ENCODE data around the gene MAP4K2.

The MAP4K2 gene

DNA sequence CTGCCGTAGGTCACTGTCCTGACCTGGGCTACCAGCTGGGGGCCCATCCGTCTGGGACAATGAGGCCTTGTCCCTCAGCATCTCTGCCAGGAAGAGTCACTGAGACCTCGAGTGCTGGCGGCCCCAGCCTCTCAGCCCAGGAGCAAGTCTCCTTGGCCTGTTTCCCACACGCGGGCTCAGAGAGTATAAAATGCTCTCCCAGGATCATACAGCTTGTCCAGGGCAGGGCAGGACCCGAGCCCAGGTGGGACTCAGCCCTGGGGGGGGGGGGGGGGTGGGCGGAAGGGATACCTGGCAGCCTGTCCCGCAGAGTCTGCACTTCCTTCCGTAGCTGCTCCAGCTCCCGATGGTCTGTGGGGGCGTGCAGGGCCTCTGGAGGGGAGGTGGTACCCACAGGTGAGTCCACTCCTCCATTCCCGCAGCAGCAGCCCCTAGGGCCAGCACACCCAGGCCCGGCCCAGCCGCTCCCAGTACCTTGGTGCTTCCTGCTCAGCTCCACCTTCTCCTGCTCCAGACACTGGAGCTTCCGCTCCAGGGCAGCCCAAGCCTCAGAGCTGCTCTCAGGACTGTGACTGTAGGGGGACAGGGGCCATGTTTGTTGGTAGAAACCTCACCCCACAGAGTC, 33.5 kb upstream of the MAP4K2 start:
- ATAC-seq: no peak
- TF ChIP-seq RARB (CRISPR knock-in tag; IDR thresholded peaks at IDR 0.05): no peak
- TF ChIP-seq ZNF8 (CRISPR knock-in tag; IDR thresholded peaks at IDR 0.05): no peak
- TF ChIP-seq ARNTL (CRISPR knock-in tag; IDR thresholded peaks at IDR 0.05; ENCODE audit: borderline replicate concordance, low read depth): no peak
- no peak for TF ChIP-seq BACH2 (CRISPR knock-in tag; IDR thresholded peaks at IDR 0.05; ENCODE audit: borderline replicate concordance)
- TF ChIP-seq, protein P1, sequence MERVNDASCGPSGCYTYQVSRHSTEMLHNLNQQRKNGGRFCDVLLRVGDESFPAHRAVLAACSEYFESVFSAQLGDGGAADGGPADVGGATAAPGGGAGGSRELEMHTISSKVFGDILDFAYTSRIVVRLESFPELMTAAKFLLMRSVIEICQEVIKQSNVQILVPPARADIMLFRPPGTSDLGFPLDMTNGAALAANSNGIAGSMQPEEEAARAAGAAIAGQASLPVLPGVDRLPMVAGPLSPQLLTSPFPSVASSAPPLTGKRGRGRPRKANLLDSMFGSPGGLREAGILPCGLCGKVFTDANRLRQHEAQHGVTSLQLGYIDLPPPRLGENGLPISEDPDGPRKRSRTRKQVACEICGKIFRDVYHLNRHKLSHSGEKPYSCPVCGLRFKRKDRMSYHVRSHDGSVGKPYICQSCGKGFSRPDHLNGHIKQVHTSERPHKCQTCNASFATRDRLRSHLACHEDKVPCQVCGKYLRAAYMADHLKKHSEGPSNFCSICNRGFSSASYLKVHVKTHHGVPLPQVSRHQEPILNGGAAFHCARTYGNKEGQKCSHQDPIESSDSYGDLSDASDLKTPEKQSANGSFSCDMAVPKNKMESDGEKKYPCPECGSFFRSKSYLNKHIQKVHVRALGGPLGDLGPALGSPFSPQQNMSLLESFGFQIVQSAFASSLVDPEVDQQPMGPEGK (CRISPR knock-in tag; IDR thresholded peaks at IDR 0.05; ENCODE audit: borderline replicate concordance): no peak
- TF ChIP-seq, protein P2, sequence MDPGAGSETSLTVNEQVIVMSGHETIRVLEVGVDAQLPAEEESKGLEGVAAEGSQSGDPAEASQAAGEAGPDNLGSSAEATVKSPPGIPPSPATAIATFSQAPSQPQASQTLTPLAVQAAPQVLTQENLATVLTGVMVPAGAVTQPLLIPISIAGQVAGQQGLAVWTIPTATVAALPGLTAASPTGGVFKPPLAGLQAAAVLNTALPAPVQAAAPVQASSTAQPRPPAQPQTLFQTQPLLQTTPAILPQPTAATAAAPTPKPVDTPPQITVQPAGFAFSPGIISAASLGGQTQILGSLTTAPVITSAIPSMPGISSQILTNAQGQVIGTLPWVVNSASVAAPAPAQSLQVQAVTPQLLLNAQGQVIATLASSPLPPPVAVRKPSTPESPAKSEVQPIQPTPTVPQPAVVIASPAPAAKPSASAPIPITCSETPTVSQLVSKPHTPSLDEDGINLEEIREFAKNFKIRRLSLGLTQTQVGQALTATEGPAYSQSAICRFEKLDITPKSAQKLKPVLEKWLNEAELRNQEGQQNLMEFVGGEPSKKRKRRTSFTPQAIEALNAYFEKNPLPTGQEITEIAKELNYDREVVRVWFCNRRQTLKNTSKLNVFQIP (CRISPR knock-in tag; IDR thresholded peaks at IDR 0.05; ENCODE audit: borderline replicate concordance, low read depth): no peak

DNA sequence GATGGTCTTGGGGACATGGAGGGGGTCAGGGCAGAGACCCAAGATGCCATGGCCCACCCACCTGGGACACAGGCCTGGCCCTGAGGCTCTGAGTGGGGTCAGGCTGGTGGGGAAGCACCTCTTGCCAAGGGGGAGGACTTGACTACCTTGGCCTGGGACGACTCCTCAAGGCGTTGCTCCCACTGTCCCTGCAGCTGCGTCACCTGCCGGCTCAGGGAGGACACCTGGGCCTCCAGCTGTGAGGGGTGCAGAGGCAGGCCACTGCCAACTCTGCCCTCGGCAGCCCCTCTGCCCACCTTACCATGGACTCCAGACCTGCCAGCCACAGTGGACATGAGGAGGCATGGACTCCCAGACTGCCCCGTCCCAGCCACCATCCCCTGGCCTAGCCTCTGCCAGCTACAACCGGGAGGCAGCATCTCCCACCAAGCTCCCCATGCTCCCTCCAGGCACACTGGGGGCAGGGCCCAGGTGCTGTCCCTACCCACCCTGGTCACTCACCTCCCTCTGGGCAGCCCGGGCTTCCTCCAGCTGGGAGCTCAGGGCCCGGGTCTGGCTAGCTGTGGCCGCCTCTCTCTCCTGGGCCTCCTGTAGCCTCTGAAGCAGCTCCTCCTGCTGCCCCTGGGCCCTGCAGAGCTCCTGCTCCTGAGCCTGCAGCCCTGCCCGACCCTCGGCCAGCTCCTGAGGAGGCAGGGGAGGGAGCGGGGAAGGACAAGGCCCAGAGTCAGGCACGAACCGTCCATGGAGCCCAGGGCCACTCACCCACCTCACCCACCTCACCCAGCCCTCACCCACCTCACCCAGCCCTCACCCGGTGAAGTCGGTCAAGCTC, 32.8 kb upstream of the MAP4K2 start:
- TF ChIP-seq, protein P3, sequence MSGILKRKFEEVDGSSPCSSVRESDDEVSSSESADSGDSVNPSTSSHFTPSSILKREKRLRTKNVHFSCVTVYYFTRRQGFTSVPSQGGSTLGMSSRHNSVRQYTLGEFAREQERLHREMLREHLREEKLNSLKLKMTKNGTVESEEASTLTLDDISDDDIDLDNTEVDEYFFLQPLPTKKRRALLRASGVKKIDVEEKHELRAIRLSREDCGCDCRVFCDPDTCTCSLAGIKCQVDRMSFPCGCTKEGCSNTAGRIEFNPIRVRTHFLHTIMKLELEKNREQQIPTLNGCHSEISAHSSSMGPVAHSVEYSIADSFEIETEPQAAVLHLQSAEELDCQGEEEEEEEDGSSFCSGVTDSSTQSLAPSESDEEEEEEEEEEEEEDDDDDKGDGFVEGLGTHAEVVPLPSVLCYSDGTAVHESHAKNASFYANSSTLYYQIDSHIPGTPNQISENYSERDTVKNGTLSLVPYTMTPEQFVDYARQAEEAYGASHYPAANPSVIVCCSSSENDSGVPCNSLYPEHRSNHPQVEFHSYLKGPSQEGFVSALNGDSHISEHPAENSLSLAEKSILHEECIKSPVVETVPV (CRISPR knock-in tag; IDR thresholded peaks at IDR 0.05): no peak
- no peak for TF ChIP-seq BACH2 (CRISPR knock-in tag; IDR thresholded peaks at IDR 0.05; ENCODE audit: borderline replicate concordance)
- no peak for TF ChIP-seq OSR1 (CRISPR knock-in tag; IDR thresholded peaks at IDR 0.05)
- TF ChIP-seq, protein P1 (CRISPR knock-in tag; IDR thresholded peaks at IDR 0.05; ENCODE audit: borderline replicate concordance): no peak
- no peak for TF ChIP-seq ZNF8 (CRISPR knock-in tag; IDR thresholded peaks at IDR 0.05)
- no peak for TF ChIP-seq ZFP3 (CRISPR knock-in tag; IDR thresholded peaks at IDR 0.05)
- TF ChIP-seq, protein P4, sequence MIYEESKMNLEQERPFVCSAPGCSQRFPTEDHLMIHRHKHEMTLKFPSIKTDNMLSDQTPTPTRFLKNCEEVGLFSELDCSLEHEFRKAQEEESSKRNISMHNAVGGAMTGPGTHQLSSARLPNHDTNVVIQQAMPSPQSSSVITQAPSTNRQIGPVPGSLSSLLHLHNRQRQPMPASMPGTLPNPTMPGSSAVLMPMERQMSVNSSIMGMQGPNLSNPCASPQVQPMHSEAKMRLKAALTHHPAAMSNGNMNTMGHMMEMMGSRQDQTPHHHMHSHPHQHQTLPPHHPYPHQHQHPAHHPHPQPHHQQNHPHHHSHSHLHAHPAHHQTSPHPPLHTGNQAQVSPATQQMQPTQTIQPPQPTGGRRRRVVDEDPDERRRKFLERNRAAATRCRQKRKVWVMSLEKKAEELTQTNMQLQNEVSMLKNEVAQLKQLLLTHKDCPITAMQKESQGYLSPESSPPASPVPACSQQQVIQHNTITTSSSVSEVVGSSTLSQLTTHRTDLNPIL (CRISPR knock-in tag; IDR thresholded peaks at IDR 0.05; ENCODE audit: low read depth): no peak
- TF ChIP-seq ZFP30 (CRISPR knock-in tag; IDR thresholded peaks at IDR 0.05): no peak
- TF ChIP-seq CSDC2 (CRISPR knock-in tag; IDR thresholded peaks at IDR 0.05): no peak
- TF ChIP-seq, protein P5, sequence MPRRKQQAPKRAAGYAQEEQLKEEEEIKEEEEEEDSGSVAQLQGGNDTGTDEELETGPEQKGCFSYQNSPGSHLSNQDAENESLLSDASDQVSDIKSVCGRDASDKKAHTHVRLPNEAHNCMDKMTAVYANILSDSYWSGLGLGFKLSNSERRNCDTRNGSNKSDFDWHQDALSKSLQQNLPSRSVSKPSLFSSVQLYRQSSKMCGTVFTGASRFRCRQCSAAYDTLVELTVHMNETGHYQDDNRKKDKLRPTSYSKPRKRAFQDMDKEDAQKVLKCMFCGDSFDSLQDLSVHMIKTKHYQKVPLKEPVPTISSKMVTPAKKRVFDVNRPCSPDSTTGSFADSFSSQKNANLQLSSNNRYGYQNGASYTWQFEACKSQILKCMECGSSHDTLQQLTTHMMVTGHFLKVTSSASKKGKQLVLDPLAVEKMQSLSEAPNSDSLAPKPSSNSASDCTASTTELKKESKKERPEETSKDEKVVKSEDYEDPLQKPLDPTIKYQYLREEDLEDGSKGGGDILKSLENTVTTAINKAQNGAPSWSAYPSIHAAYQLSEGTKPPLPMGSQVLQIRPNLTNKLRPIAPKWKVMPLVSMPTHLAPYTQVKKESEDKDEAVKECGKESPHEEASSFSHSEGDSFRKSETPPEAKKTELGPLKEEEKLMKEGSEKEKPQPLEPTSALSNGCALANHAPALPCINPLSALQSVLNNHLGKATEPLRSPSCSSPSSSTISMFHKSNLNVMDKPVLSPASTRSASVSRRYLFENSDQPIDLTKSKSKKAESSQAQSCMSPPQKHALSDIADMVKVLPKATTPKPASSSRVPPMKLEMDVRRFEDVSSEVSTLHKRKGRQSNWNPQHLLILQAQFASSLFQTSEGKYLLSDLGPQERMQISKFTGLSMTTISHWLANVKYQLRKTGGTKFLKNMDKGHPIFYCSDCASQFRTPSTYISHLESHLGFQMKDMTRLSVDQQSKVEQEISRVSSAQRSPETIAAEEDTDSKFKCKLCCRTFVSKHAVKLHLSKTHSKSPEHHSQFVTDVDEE (CRISPR knock-in tag; IDR thresholded peaks at IDR 0.05): no peak
- TF ChIP-seq SNAI2 (CRISPR knock-in tag; IDR thresholded peaks at IDR 0.05): no peak
- no peak for TF ChIP-seq TOX (CRISPR knock-in tag; IDR thresholded peaks at IDR 0.05; ENCODE audit: borderline replicate concordance)
- TF ChIP-seq GLIS3 (CRISPR knock-in tag; IDR thresholded peaks at IDR 0.05): no peak
- TF ChIP-seq ARNTL (CRISPR knock-in tag; IDR thresholded peaks at IDR 0.05; ENCODE audit: borderline replicate concordance, low read depth): no peak
- ATAC-seq: peak; percentile 27
